ENCODE data around the gene OVCH2. TPM values are rescaled to one million over a fixed set of nuclear protein-coding genes. Genes with fewer than 3 reads are reported as not detected.

Gene OVCH2
- total RNA-seq, 1 donor from 2014 or later, result not detected

- DNase-seq (ENCODE audit: extremely low spot score, unreplicated experiment), result no peak
Measured at GRCh38 chr11:7688238-7688826, 17.9 kb downstream of the OVCH2 start.

GRCh38 chr11:7687386-7687785 lies 18.9 kb downstream of the OVCH2 start:
- Mint-ChIP-seq H3K9me3 (ENCODE audit: unreplicated experiment) (no peaks in the 10 kb centered on the region), H3K27ac (ENCODE audit: unreplicated experiment) (no peak overlapping the region), H3K27me3 (ENCODE audit: unreplicated experiment) (peaks cover 5% of the 10 kb centered on the region), H3K36me3 (ENCODE audit: unreplicated experiment) (no peaks in the 10 kb centered on the region), H3K4me1 (ENCODE audit: unreplicated experiment) (peaks cover 7% of the 10 kb centered on the region), H3K4me3 (ENCODE audit: unreplicated experiment) (no peak overlapping the region)
- DNase-seq (ENCODE audit: extremely low spot score, unreplicated experiment), result no peak
- TF ChIP-seq CTCF (IDR thresholded peaks at IDR 0.05), result no peak

More at GRCh38 chr11:7688238-7688826, 17.9 kb downstream of the OVCH2 start:
- TF ChIP-seq CTCF (IDR thresholded peaks at IDR 0.05), result peak; percentile 87
- no peak overlapping the region for H3K27ac Mint-ChIP-seq (ENCODE audit: unreplicated experiment)
- H3K4me1 Mint-ChIP-seq (ENCODE audit: unreplicated experiment), result peaks cover 7% of the 10 kb centered on the region
- no peaks in the 10 kb centered on the region for H3K9me3 Mint-ChIP-seq (ENCODE audit: unreplicated experiment)
- H3K4me3 Mint-ChIP-seq (ENCODE audit: unreplicated experiment), result no peak overlapping the region
- peaks cover 10% of the 10 kb centered on the region for H3K27me3 Mint-ChIP-seq (ENCODE audit: unreplicated experiment)
- no peaks in the 10 kb centered on the region for H3K36me3 Mint-ChIP-seq (ENCODE audit: unreplicated experiment)

GRCh38 chr11:7686761-7687160 lies 19.5 kb downstream of the OVCH2 start:
- Mint-ChIP-seq H3K27me3 (ENCODE audit: unreplicated experiment) (peaks cover 3% of the 10 kb centered on the region), H3K36me3 (ENCODE audit: unreplicated experiment) (no peaks in the 10 kb centered on the region), H3K4me3 (ENCODE audit: unreplicated experiment) (no peak overlapping the region), H3K4me1 (ENCODE audit: unreplicated experiment) (peaks cover 7% of the 10 kb centered on the region), H3K9me3 (ENCODE audit: unreplicated experiment) (no peaks in the 10 kb centered on the region), H3K27ac (ENCODE audit: unreplicated experiment) (no peak overlapping the region)
- no peak for TF ChIP-seq CTCF (IDR thresholded peaks at IDR 0.05)
- no peak for DNase-seq (ENCODE audit: extremely low spot score, unreplicated experiment)

- Mint-ChIP-seq H3K36me3 (ENCODE audit: unreplicated experiment) (no peaks in the 10 kb centered on the region), H3K27ac (ENCODE audit: unreplicated experiment) (no peak overlapping the region), H3K9me3 (ENCODE audit: unreplicated experiment) (no peaks in the 10 kb centered on the region), H3K27me3 (ENCODE audit: unreplicated experiment) (no peaks in the 10 kb centered on the region), H3K4me3 (ENCODE audit: unreplicated experiment) (no peak overlapping the region), H3K4me1 (ENCODE audit: unreplicated experiment) (peaks cover 8% of the 10 kb centered on the region)
- DNase-seq (ENCODE audit: extremely low spot score, unreplicated experiment), result no peak
- TF ChIP-seq CTCF (IDR thresholded peaks at IDR 0.05), result no peak
Measured at GRCh38 chr11:7683571-7683970, 22.7 kb downstream of the OVCH2 start.

GRCh38 chr11:7677796-7678201 lies 28.5 kb downstream of the OVCH2 start:
- Mint-ChIP-seq H3K9me3 (ENCODE audit: unreplicated experiment) (no peaks in the 10 kb centered on the region), H3K27me3 (ENCODE audit: unreplicated experiment) (no peaks in the 10 kb centered on the region), H3K4me1 (ENCODE audit: unreplicated experiment) (peaks cover 41% of the 10 kb centered on the region), H3K4me3 (ENCODE audit: unreplicated experiment) (no peak overlapping the region), H3K27ac (ENCODE audit: unreplicated experiment) (peak overlapping the region; percentile 78), H3K36me3 (ENCODE audit: unreplicated experiment) (no peaks in the 10 kb centered on the region)
- no peak for TF ChIP-seq CTCF (IDR thresholded peaks at IDR 0.05)
- no peak for DNase-seq (ENCODE audit: extremely low spot score, unreplicated experiment)
